Measurements from ENCODE around the gene HTR3B. TPM values are rescaled to one million over a fixed set of nuclear protein-coding genes. Genes with fewer than 3 reads are reported as not detected.

HTR3B gene
- total and polyA plus RNA-seq, 10 of the 15 experiments (the other 5 are each of a cell fraction or from before 2014, with no cell fraction given), result not detected

DNA sequence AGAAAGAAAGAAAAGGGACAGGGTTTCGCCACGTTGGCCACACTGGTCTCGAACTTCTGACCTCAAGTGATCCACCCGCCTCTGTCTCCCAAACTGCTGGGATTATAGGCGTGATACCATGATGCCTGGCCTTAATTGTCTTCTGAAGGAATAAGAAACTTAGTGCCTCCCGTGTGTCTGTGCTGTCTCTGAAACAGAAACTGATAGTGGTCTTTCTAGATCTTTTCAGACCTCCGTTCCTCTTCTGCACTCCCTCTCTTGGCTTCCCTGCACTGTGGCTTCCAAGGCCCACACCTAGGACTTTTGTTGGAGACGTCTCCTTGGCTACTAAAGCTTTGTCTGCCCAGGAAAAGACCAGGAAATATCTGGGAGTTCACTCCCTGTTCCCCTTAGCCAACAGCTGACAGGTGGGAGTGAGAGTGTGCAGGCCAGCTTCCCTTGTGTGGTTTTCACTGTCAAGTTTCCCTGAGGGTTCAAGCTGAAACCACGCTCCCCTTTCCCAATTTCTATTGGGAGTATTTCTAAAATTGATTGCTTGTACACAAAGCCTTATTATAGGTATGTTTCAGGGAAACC lies 10.1 kb upstream of the HTR3B start:
- in situ Hi-C loops (cut with MboI) (no loop called here), intact Hi-C loops (cut with micrococcal nuclease; ENCODE audit: unreplicated experiment) (no loop called here)
- peak overlapping the region; percentile 71; the same call in 1 of the 2 replicates for H3K4me2 ChIP-seq (ENCODE audit: control insufficient read depth, insufficient read depth)
- no peaks in the 10 kb centered on the region for H4K20me1 ChIP-seq (ENCODE audit: control insufficient read depth, insufficient read depth)
- no TSS peak for BruUV-seq (replicated peaks)
- WGBS (ENCODE audit: insufficient coverage, insufficient replicate concordance, low lambda C conversion rate, missing lambda C conversion rate), result 8% methylated on average over 9 of the region's 9 CpGs
- DNase-seq (ENCODE audit: low read depth, low spot score), result no peak
- RAD21 ChIA-PET (ENCODE audit: unreplicated experiment), result no interaction called here
- POLR2A ChIA-PET, result no interaction called here
- ATAC-seq, result peak; percentile 81
- no peaks in the 10 kb centered on the region for H3K79me2 ChIP-seq (ENCODE audit: control insufficient read depth, insufficient read depth, low read length)
- TF ChIP-seq SPI1 (IDR thresholded peaks at IDR 0.05; ENCODE audit: borderline replicate concordance, insufficient read depth, low read depth, low read length), result peak; percentile 10; the same call in 1 of the 2 replicates
- TF ChIP-seq, protein P1, sequence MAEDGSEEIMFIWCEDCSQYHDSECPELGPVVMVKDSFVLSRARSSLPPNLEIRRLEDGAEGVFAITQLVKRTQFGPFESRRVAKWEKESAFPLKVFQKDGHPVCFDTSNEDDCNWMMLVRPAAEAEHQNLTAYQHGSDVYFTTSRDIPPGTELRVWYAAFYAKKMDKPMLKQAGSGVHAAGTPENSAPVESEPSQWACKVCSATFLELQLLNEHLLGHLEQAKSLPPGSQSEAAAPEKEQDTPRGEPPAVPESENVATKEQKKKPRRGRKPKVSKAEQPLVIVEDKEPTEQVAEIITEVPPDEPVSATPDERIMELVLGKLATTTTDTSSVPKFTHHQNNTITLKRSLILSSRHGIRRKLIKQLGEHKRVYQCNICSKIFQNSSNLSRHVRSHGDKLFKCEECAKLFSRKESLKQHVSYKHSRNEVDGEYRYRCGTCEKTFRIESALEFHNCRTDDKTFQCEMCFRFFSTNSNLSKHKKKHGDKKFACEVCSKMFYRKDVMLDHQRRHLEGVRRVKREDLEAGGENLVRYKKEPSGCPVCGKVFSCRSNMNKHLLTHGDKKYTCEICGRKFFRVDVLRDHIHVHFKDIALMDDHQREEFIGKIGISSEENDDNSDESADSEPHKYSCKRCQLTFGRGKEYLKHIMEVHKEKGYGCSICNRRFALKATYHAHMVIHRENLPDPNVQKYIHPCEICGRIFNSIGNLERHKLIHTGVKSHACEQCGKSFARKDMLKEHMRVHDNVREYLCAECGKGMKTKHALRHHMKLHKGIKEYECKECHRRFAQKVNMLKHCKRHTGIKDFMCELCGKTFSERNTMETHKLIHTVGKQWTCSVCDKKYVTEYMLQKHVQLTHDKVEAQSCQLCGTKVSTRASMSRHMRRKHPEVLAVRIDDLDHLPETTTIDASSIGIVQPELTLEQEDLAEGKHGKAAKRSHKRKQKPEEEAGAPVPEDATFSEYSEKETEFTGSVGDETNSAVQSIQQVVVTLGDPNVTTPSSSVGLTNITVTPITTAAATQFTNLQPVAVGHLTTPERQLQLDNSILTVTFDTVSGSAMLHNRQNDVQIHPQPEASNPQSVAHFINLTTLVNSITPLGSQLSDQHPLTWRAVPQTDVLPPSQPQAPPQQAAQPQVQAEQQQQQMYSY (CRISPR knock-in tag; IDR thresholded peaks at IDR 0.05), result no peak
- TF ChIP-seq NBN (IDR thresholded peaks at IDR 0.05), result no peak
- peaks cover 0 to 2% of the 10 kb centered on the region in 2 experiments; a peak in 1 of 4 replicates for H3K27me3 ChIP-seq (replicated peaks in 1 of 2; ENCODE audit: control insufficient read depth in 2 of 2, insufficient read depth in 2 of 2, low read length in 1 of 2)
- no peak overlapping the region for H3K9ac ChIP-seq (ENCODE audit: control insufficient read depth, insufficient read depth, low read length)
- SMC1A ChIA-PET (ENCODE audit: uncharacterized antibody, unreplicated experiment), result interaction anchor here (2.7 to 4.0 kb wide), 2 partner anchors 89 to 367 kb away, joined by 12 to 40 read pairs; no protein-coding TSS in a partner anchor
- H3K4me3 ChIP-seq, result no peak overlapping the region; the same call in 1 of the 2 replicates
- no peaks in the 10 kb centered on the region for H3K36me3 ChIP-seq (ENCODE audit: control insufficient read depth in 2 of 2, insufficient read depth in 2 of 2, low read length in 1 of 2)
- H3K9me3 ChIP-seq (replicated peaks; ENCODE audit: control insufficient read depth, insufficient read depth, low read length), result no peaks in the 10 kb centered on the region
- CTCF ChIA-PET, result interaction anchor here (0.6 to 6.0 kb wide), 4 partner anchors 11 to 366 kb away, joined by 3 to 120 read pairs (median 16); partner anchors contain the start of gene HTR3B
- peaks cover 10% of the 10 kb centered on the region for H3K4me1 ChIP-seq (ENCODE audit: control insufficient read depth, insufficient read depth, low read length)
- H2AFZ ChIP-seq (ENCODE audit: control insufficient read depth, low read depth, low read length), result peak overlapping the region; percentile 69
- FAIRE-seq, result peak; percentile 75
- no peak overlapping the region for H3K27ac ChIP-seq (ENCODE audit: control insufficient read depth, insufficient read depth)

All from GM12878 (cell line).